ENCODE results near the gene ACTR6. TPM values are rescaled to one million over a fixed set of nuclear protein-coding genes. Genes with fewer than 3 reads are reported as not detected.
"Not testable (repeated sequence)": the region's sequence is repeated elsewhere in the genome, so short reads cannot be mapped to it uniquely, and the experiment has no call there.

Gene ACTR6
- total RNA-seq, 2 donors from 2014 or later = 23.4 to 24.9 TPM

DNA sequence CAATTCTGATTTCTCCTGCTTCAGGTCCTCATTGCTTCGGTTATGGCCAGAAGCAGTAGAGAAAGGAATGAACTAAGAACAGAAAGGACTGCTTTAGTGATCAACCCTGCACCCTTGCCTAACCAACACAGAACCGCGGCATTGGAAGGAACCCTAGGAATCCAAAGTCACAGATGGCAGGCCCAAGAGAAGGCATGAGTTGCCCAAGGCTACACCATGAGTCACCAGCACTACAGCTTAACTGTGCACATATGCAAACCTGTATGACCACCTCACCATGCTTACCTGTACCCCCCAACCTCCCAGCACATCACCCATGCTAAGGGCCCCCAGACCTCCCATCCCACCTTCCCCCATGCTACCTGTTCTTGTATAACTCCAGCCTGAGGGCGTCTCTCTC is 32.1 kb upstream of the ACTR6 start:
- Mint-ChIP-seq H3K27ac (no peak overlapping the region), H3K27me3 (no peaks in the 10 kb centered on the region), H3K4me1 (peaks cover 13% of the 10 kb centered on the region), H3K36me3 (ENCODE audit: low read depth) (peaks cover 4% of the 10 kb centered on the region), H3K4me3 (no peak overlapping the region)
- no peak for DNase-seq
- no peak for ATAC-seq
- no peaks in the 10 kb centered on the region for H3K9me3 ChIP-seq (ENCODE audit: control insufficient read depth, low read length, poor library complexity, severe bottlenecking)

DNA sequence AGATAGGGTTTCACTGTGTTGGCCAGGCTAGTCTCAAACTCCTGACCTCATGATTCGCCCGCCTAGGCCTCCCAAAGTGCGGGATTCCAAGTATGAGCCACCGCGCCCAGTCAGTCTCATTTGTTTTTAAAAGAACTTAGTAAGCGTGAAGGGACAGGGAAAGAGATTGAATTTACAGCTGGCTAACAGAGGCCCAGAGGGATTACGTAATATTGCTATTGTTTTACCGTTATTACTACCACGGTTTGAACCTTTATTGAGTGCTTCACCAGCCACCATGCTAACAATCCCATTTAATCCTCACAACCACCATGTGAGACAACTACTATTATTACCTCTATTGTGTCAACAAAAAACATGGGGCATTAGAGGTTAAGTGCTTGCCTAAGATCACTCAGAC is 31.3 kb upstream of the ACTR6 start:
- Mint-ChIP-seq H3K4me1 (peaks cover 5% of the 10 kb centered on the region), H3K27ac (no peak overlapping the region), H3K27me3 (no peaks in the 10 kb centered on the region), H3K36me3 (ENCODE audit: low read depth) (peaks cover 4% of the 10 kb centered on the region), H3K4me3 (no peak overlapping the region)
- ATAC-seq (no peak), DNase-seq (no peak)
- no peaks in the 10 kb centered on the region for H3K9me3 ChIP-seq (ENCODE audit: control insufficient read depth, low read length, poor library complexity, severe bottlenecking)

DNA sequence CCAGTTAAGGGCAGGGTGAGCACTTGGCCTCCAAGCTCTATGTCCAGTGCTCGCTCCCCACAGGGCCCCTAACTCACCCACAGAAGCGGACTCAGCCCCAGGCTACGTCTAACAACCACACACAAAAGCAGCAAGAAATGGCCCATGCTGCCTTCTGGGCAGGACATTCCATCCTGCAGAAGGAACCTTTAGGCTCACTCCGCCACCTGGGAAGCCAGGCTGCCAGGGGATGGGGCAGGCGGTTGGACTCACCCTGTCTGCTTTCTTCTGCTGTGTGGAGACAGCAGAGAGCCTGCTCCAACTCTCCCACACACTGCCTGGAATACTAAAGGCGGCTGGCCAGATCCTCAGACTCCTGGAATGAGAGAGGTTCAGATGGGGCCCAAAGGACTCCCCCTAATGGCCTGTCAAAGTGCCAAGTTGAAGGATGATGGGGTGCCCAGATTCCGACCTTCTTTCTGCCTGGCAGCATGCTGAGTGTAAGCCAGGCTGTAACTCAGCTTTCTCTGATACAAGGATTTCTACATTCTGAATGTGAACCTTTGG is 30.2 kb upstream of the ACTR6 start:
- no peak overlapping the region for H3K4me3 Mint-ChIP-seq
- no peak overlapping the region for H3K27ac Mint-ChIP-seq
- ATAC-seq (no peak), DNase-seq (no peak)
- peaks cover 4% of the 10 kb centered on the region for H3K36me3 Mint-ChIP-seq (ENCODE audit: low read depth)
- peaks cover 5% of the 10 kb centered on the region for H3K4me1 Mint-ChIP-seq
- H3K27me3 Mint-ChIP-seq = no peaks in the 10 kb centered on the region
- no peaks in the 10 kb centered on the region for H3K9me3 ChIP-seq (ENCODE audit: control insufficient read depth, low read length, poor library complexity, severe bottlenecking)

DNA sequence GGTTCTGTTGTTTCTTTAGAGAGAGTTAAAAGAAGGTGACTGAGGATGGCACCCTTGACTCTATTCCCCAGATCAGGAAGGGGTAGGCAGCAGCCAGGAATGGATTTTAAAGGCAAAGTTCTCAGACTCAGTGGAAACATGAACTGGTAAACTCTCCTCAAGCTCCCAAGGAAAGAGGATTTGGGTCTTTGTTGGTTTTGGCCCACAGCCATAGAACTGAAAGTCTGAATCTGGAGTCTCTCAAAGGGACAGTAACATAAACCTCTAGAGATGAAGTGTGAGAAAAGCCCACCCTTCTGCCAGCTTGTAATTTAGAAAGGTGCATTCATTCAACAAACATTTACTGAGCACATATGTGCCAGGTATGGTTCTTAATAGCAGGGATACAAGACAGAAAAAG is 29.4 kb upstream of the ACTR6 start:
- DNase-seq (no peak), ATAC-seq (no peak)
- no peak overlapping the region for H3K4me3 Mint-ChIP-seq
- peaks cover 4% of the 10 kb centered on the region for H3K36me3 Mint-ChIP-seq (ENCODE audit: low read depth)
- H3K9me3 ChIP-seq (ENCODE audit: control insufficient read depth, low read length, poor library complexity, severe bottlenecking) = no peaks in the 10 kb centered on the region
- H3K27ac Mint-ChIP-seq = no peak overlapping the region
- H3K4me1 Mint-ChIP-seq = peaks cover 5% of the 10 kb centered on the region
- H3K27me3 Mint-ChIP-seq = no peaks in the 10 kb centered on the region

DNA sequence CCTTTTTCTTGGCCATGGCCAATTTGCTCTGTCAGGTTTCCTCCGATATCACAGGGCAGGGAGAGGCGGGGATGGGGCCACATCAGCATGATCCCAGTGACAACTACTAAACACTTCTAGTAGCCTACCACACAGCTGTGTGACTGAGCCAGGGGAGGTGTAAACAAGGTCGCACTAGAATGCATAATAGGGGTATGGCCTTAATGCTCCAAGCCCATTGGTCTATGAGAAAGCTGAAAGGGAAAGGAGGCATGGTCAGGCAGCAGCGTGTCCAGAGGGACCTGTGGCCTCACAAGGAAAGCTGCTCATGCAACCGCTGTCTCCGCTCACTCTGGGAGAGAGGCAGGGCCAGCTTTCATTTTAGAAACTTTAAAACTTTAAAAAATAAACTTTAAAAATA is 27.5 kb upstream of the ACTR6 start:
- H3K9me3 ChIP-seq (ENCODE audit: control insufficient read depth, low read length, poor library complexity, severe bottlenecking) = no peaks in the 10 kb centered on the region
- Mint-ChIP-seq H3K27me3 (no peaks in the 10 kb centered on the region), H3K27ac (no peak overlapping the region), H3K4me3 (no peak overlapping the region), H3K4me1 (no peaks in the 10 kb centered on the region), H3K36me3 (ENCODE audit: low read depth) (no peaks in the 10 kb centered on the region)
- DNase-seq (no peak), ATAC-seq (no peak)

DNA sequence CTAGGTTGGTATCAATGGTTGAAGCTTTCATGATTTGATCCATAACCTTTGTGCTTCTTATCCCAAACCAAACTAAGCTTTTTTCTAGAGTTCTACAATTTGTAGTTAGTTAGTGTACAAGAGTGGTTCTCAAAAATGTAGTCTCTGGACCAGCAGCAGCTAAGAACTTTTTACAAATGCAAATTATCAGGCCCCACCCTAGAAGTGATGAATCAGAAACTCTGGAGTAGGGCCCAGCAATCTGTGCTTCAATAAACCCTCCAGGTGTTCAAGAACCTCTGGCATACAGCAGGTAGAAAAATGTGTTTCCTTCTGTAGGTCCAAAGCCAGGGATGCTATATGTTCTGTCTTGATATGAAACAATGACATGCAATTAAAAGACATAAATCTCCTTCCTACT is 26.1 kb upstream of the ACTR6 start:
- no peak for ATAC-seq
- DNase-seq = no peak
- H3K4me1 Mint-ChIP-seq = no peaks in the 10 kb centered on the region
- H3K27ac Mint-ChIP-seq = no peak overlapping the region
- H3K4me3 Mint-ChIP-seq = no peak overlapping the region
- H3K9me3 ChIP-seq (ENCODE audit: control insufficient read depth, low read length, poor library complexity, severe bottlenecking) = no peaks in the 10 kb centered on the region
- peaks cover 4% of the 10 kb centered on the region for H3K36me3 Mint-ChIP-seq (ENCODE audit: low read depth)
- H3K27me3 Mint-ChIP-seq = no peaks in the 10 kb centered on the region

GRCh38 chr12:100176493-100176892 is 24.1 kb upstream of the ACTR6 start:
- not testable (repeated sequence) for H3K27ac Mint-ChIP-seq; H3K36me3 Mint-ChIP-seq (ENCODE audit: low read depth); ATAC-seq; H3K4me3 Mint-ChIP-seq; H3K27me3 Mint-ChIP-seq; H3K4me1 Mint-ChIP-seq; H3K9me3 ChIP-seq (ENCODE audit: control insufficient read depth, low read length, poor library complexity, severe bottlenecking); DNase-seq

- Mint-ChIP-seq H3K4me3 (no peak overlapping the region), H3K27ac (no peak overlapping the region), H3K27me3 (no peaks in the 10 kb centered on the region), H3K4me1 (peaks cover 8% of the 10 kb centered on the region), H3K36me3 (ENCODE audit: low read depth) (peaks cover 6% of the 10 kb centered on the region)
- no peak for DNase-seq
- no peak for ATAC-seq
- no peaks in the 10 kb centered on the region for H3K9me3 ChIP-seq (ENCODE audit: control insufficient read depth, low read length, poor library complexity, severe bottlenecking)
Observed at GRCh38 chr12:100179252-100179651, 21.4 kb upstream of the ACTR6 start.

DNA sequence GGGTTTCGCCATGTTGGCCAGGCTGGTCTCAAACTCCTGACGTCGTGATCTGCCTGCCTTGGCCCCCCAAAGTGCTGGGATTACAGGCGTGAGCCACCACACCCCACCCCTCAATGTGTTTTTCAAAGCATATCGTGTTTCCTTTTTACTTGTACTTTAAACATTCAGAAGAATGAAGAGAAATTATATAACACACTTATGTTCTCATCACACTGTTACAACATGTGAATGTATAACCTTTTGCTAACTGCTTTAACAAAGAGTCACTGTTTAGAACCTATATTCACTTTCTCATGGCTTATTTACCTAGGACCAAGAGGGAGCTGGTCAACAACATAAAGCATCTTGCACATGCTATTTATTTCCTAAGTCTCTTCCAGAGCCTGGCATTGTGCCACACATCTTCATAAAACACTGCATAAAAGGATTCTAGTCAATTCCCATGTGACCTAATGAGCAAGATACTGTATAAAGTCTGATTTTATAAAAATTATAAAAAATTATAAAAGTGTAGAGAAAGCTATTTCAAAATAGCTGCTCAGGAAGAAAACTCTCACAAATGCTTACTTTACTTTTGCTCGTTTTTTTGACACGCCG is 16.0 kb upstream of the ACTR6 start:
- DNase-seq = no peak
- no peak for ATAC-seq
- Mint-ChIP-seq H3K36me3 (ENCODE audit: low read depth) (peaks cover 5% of the 10 kb centered on the region), H3K27ac (no peak overlapping the region), H3K4me3 (no peak overlapping the region), H3K27me3 (no peaks in the 10 kb centered on the region), H3K4me1 (peaks cover 15% of the 10 kb centered on the region)
- no peaks in the 10 kb centered on the region for H3K9me3 ChIP-seq (ENCODE audit: control insufficient read depth, low read length, poor library complexity, severe bottlenecking)

GRCh38 chr12:100185361-100185894 is 15.2 kb upstream of the ACTR6 start:
- Mint-ChIP-seq H3K36me3 (ENCODE audit: low read depth) (peaks cover 5% of the 10 kb centered on the region), H3K27ac (no peak overlapping the region), H3K27me3 (no peaks in the 10 kb centered on the region), H3K4me3 (no peak overlapping the region), H3K4me1 (peaks cover 15% of the 10 kb centered on the region)
- H3K9me3 ChIP-seq (ENCODE audit: control insufficient read depth, low read length, poor library complexity, severe bottlenecking) = no peaks in the 10 kb centered on the region
- no peak for DNase-seq
- ATAC-seq = no peak

- no peak overlapping the region for H3K4me3 Mint-ChIP-seq
- ATAC-seq (no peak), DNase-seq (no peak)
- peaks cover 13% of the 10 kb centered on the region for H3K4me1 Mint-ChIP-seq
- H3K36me3 Mint-ChIP-seq (ENCODE audit: low read depth) = peaks cover 5% of the 10 kb centered on the region
- no peaks in the 10 kb centered on the region for H3K9me3 ChIP-seq (ENCODE audit: control insufficient read depth, low read length, poor library complexity, severe bottlenecking)
- H3K27ac Mint-ChIP-seq = no peak overlapping the region
- H3K27me3 Mint-ChIP-seq = no peaks in the 10 kb centered on the region
Observed at GRCh38 chr12:100186071-100186470, 14.5 kb upstream of the ACTR6 start.

DNA sequence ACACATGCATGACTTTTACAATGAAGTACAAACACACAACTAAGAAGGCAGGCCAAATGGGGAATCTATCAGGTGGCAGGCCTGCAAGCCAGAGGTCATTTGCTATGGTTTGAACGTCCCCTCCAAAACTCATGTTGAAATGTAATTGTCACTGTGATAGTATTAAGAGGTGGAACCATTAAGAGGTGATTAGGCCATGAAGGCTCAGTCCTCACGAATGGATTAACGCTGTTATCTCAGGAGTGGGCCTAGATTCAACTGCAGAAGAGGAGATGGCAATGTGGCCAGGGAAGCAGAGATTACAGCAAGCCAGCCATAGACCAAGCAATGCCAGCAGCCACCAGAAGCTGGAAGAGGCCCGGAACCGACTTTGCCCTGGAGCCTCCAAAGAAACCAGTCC is 13.5 kb upstream of the ACTR6 start:
- no peak for DNase-seq
- peak overlapping the region; percentile 14 for H3K27ac Mint-ChIP-seq
- no peak for ATAC-seq
- H3K9me3 ChIP-seq (ENCODE audit: control insufficient read depth, low read length, poor library complexity, severe bottlenecking) = no peaks in the 10 kb centered on the region
- no peaks in the 10 kb centered on the region for H3K27me3 Mint-ChIP-seq
- peaks cover 13% of the 10 kb centered on the region for H3K4me1 Mint-ChIP-seq
- H3K4me3 Mint-ChIP-seq = no peak overlapping the region
- peaks cover 5% of the 10 kb centered on the region for H3K36me3 Mint-ChIP-seq (ENCODE audit: low read depth)

DNA sequence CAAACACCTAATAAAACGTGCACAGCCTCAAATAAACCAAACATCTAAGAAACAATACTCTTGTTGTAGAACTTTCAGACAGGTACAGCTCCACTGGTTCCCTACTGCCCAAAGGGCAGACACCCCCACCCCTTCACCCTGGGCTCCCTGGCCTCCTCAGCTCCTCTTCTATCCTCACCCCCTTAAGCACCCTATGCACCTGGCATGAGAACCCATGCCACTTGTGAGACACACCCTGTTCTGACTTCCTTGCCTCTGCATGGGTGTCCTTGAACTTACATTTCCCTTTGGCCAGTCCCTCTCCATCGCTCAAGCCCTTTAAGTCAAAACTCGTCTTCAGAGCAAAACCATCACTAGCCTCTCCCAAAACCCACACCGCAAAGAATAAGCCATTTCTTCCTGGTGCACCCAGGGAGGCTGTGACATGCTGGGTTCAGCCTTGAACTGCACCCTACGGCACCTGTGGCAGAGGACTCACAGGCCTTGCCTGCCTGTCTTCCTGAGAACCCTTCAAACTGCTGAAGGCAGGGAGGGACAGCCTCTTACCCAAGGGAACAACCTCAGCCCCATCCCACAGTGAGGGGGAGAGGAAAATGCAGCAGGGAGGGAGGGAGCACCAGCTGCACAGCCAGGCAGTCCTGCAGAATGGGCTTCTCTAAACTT is 12.6 kb upstream of the ACTR6 start:
- no peak for DNase-seq
- H3K9me3 ChIP-seq (ENCODE audit: control insufficient read depth, low read length, poor library complexity, severe bottlenecking) = no peaks in the 10 kb centered on the region
- no peak for ATAC-seq
- Mint-ChIP-seq H3K4me3 (no peak overlapping the region), H3K4me1 (peaks cover 12% of the 10 kb centered on the region), H3K27me3 (no peaks in the 10 kb centered on the region), H3K27ac (no peak overlapping the region), H3K36me3 (ENCODE audit: low read depth) (peaks cover 3% of the 10 kb centered on the region)
